ENCODE measurements around the gene SEPHS2. TPM values are rescaled to one million over a fixed set of nuclear protein-coding genes. Genes with fewer than 3 reads are reported as not detected.

The SEPHS2 gene
- total and polyA plus RNA-seq, 2 of the 8 experiments (the other 6 are each of a cell fraction or from before 2014, with no cell fraction given): 28.2 to 61.8 TPM

DNA sequence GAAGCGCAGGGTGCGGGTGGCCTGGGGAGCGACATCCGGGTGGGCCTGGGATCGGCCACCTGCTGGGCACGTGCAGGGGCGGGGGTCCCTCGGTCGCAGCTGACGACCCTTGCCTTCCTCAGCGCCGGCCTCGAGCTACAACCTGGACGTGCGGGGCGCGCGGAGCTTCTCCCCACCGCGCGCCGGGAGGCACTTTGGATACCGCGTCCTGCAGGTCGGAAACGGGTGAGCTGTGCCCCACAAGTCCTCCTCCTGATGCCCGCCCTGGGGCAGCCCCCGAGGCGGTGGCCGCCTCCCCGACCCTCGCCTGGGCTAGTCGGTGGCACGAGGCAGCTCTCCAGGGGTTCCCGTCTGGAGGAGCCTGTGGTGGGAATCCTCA lies 28.4 kb upstream of the SEPHS2 start (continued):
- TF ChIP-seq CEBPB (IDR thresholded peaks at IDR 0.05; ENCODE audit: low read depth, low read length): no peak
- no peak for TF ChIP-seq JUN (IDR thresholded peaks at IDR 0.05; ENCODE audit: low read depth, low read length)
- TF ChIP-seq TBP (IDR thresholded peaks at IDR 0.05; ENCODE audit: low read depth, low read length): no peak
